Neural crest cell (in vitro differentiated cells): Measurements from ENCODE around the gene PCDHGC3. TPM values are rescaled to one million over a fixed set of nuclear protein-coding genes. Genes with fewer than 3 reads are reported as not detected.

Experiments
- DNase-seq: peaks from one replicate; pipeline ENCODE4 v3.0.0; 2021; ENCODE audit warnings: low read depth, mixed read lengths, low spot score
- H3K27ac Mint-ChIP-seq: one replicate; pipeline ENCODE4 v1.8.0; 2021; ENCODE audit warnings: mild to moderate bottlenecking, mixed read lengths; ENCODE audit not compliant: unreplicated experiment
- H3K27me3 Mint-ChIP-seq: 2 replicates; pipeline ENCODE4 v1.8.0; 2021; ENCODE audit warnings: low read depth, mild to moderate bottlenecking, mixed read lengths
- H3K36me3 Mint-ChIP-seq: 2 replicates; pipeline ENCODE4 v1.8.0; 2021; ENCODE audit warnings: low read depth, mild to moderate bottlenecking, mixed read lengths
- H3K4me1 Mint-ChIP-seq: 2 replicates; pipeline ENCODE4 v1.8.0; 2021; ENCODE audit warnings: mixed read lengths
- H3K4me3 Mint-ChIP-seq: one replicate; pipeline ENCODE4 v1.8.0; 2021; ENCODE audit warnings: mild to moderate bottlenecking, mixed read lengths
- H3K9me3 Mint-ChIP-seq: 2 replicates; pipeline ENCODE4 v1.8.0; 2021; ENCODE audit warnings: mixed read lengths
- total RNA-seq: library from RNA; stranded (reverse); gene quantifications from 2 replicates; pipeline ENCODE4 v1.2.1, GENCODE V29; 2021
- TF ChIP-seq, protein P1 (sequence below): fragments of 200-600 bp; sonication (generic); conservative IDR thresholded peaks from 2 replicates; pipeline ENCODE4 v1.5.0; 2021; ENCODE audit warnings: antibody characterized with exemption, mild to moderate bottlenecking

PCDHGC3 gene
- total RNA-seq, 1 donor from 2014 or later: 107 TPM

GRCh38 chr5:141517312-141517711, 41.5 kb downstream of the PCDHGC3 start:
- TF ChIP-seq, protein P1, sequence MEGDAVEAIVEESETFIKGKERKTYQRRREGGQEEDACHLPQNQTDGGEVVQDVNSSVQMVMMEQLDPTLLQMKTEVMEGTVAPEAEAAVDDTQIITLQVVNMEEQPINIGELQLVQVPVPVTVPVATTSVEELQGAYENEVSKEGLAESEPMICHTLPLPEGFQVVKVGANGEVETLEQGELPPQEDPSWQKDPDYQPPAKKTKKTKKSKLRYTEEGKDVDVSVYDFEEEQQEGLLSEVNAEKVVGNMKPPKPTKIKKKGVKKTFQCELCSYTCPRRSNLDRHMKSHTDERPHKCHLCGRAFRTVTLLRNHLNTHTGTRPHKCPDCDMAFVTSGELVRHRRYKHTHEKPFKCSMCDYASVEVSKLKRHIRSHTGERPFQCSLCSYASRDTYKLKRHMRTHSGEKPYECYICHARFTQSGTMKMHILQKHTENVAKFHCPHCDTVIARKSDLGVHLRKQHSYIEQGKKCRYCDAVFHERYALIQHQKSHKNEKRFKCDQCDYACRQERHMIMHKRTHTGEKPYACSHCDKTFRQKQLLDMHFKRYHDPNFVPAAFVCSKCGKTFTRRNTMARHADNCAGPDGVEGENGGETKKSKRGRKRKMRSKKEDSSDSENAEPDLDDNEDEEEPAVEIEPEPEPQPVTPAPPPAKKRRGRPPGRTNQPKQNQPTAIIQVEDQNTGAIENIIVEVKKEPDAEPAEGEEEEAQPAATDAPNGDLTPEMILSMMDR: no peak
- Mint-ChIP-seq H3K4me3 (peak overlapping the region; percentile 82), H3K27ac (no peak overlapping the region)

DNA sequence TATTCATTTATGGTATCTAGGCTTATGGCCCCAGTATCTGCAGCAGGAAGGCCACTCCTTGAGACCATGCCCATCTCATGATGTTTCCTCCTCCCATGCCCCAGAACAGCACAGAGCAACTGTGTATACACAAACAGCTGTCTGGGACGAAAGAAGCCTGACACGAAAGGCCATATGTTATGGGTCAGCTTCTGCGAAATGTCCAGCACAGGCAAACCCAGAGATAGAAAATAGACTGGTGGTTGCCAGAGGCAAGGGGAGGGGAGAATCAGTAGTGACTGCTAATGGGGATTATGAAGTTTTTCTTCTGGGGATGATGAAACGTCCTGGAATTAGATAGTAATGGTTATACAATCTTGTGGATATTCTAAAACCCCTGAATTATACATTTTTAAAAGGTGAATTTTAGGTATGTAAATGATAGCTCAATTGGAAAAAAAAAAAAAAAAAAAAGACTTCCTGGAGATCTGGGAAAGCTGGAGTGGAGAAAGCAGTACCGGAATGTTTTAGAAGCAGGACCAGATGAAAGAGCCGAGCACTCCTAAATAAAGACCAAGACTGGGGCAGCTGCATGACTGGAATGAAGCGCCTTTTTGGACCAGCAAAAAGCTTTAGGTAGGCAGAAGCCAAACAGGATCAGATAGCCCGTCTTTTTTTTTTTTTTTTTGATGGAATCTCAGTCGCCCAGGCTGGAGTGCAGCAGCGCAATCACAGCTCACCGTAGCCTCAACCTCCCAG, 42.3 kb downstream of the PCDHGC3 start:
- peaks cover 31% of the 10 kb centered on the region for H3K36me3 Mint-ChIP-seq

More at GRCh38 chr5:141517312-141517711, 41.5 kb downstream of the PCDHGC3 start:
- peaks cover 34% of the 10 kb centered on the region for H3K36me3 Mint-ChIP-seq
- DNase-seq: no peak
- H3K4me1 Mint-ChIP-seq: peaks cover 96% of the 10 kb centered on the region
- H3K9me3 Mint-ChIP-seq: no peaks in the 10 kb centered on the region
- H3K27me3 Mint-ChIP-seq: no peaks in the 10 kb centered on the region

GRCh38 chr5:141518618-141519015, 42.9 kb downstream of the PCDHGC3 start:
- no peaks in the 10 kb centered on the region for H3K27me3 Mint-ChIP-seq
- peaks cover 96% of the 10 kb centered on the region for H3K4me1 Mint-ChIP-seq
- DNase-seq: no peak
- H3K9me3 Mint-ChIP-seq: no peaks in the 10 kb centered on the region
- TF ChIP-seq, protein P1: no peak
- H3K4me3 Mint-ChIP-seq: no peak overlapping the region
- no peak overlapping the region for H3K27ac Mint-ChIP-seq
- H3K36me3 Mint-ChIP-seq: peaks cover 31% of the 10 kb centered on the region

More for the DNA sequence above, 42.3 kb downstream of the PCDHGC3 start:
- H3K4me3 Mint-ChIP-seq: peak overlapping the region; percentile 82
- peak overlapping the region; percentile 59 for H3K27ac Mint-ChIP-seq
- no peaks in the 10 kb centered on the region for H3K9me3 Mint-ChIP-seq
- TF ChIP-seq, protein P1: no peak
- H3K4me1 Mint-ChIP-seq: peaks cover 96% of the 10 kb centered on the region
- H3K27me3 Mint-ChIP-seq: no peaks in the 10 kb centered on the region
- no peak for DNase-seq

DNA sequence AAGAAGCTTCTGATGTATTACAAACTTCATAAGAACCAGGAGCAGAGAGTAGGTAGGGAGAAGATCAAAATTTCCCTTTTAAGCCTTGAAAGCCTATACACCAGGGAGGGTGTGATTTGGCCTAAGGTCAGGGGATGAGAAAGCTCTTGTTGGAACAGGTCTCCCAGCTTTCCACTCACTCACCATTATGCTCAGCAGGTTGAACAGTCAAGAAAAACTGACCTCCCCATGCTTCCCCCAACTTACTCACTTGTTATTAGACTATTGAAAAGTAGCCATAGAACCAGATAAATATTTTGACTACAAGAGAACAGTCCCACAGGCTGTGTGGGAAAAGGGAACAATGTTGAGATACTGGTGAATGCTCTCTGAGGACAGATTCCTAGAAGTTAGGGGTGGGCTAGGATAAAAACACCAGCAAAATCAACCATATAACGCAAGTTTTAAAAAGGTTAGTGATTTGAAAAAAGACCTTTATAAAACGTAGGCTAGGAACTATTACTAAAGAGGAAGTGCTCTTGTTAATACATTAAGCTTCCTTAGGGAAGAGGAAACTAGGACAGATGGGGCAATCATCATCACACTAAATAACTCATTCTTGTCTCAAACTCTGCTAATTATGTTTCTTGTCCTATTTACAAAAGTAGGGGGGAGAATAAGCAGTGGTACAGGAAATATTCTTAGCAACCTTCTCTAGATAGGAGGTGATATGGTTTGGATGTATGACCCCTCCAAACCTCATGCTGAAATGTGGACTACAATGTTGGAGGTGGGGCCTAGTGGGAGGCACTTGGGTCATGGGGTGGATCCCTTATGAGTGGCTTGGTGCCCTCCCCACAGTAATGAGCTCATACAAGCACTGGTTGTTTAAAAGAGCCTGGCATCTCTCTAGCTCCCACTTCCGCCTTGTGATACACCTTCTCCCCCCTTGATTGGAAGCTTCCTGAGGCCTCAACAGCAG, 44.1 kb downstream of the PCDHGC3 start:
- Mint-ChIP-seq H3K9me3 (peaks cover 3% of the 10 kb centered on the region), H3K36me3 (peaks cover 33% of the 10 kb centered on the region), H3K4me3 (peak overlapping the region; percentile 35), H3K4me1 (peaks cover 96% of the 10 kb centered on the region), H3K27me3 (no peaks in the 10 kb centered on the region), H3K27ac (peak overlapping the region; percentile 83)
- DNase-seq: no peak
- TF ChIP-seq, protein P1: no peak

- Mint-ChIP-seq H3K36me3 (peaks cover 35% of the 10 kb centered on the region), H3K27me3 (no peaks in the 10 kb centered on the region)
These were observed 45.5 kb downstream of the PCDHGC3 start for GRCh38 chr5:141521244-141521781.

More at GRCh38 chr5:141521244-141521781, 45.5 kb downstream of the PCDHGC3 start:
- TF ChIP-seq, protein P1: no peak
- Mint-ChIP-seq H3K9me3 (peaks cover 3% of the 10 kb centered on the region), H3K4me3 (peak overlapping the region; percentile 27), H3K27ac (peak overlapping the region; percentile 15), H3K4me1 (peaks cover 94% of the 10 kb centered on the region)
- DNase-seq: no peak
